HG02852 (cell line): ENCODE results near the gene RPL15.

Experiments used
- ATAC-seq: cut with Tn5 transposase; IDR thresholded peaks from one replicate; pipeline ENCODE4 v1.9.1; 2021; ENCODE audit warnings: mild to moderate bottlenecking, moderate library complexity; ENCODE audit not compliant: unreplicated experiment

Gene RPL15

GRCh38 chr3:23926736-23927135 is 9.8 kb downstream of the RPL15 start:
- no peak for ATAC-seq

- ATAC-seq: no peak
Observed at GRCh38 chr3:23928524-23928923, 11.6 kb downstream of the RPL15 start.

- no peak for ATAC-seq
Observed at GRCh38 chr3:23931597-23931996, 14.7 kb downstream of the RPL15 start.

- no peak for ATAC-seq
Observed at GRCh38 chr3:23932571-23932970, 15.6 kb downstream of the RPL15 start.

- no peak for ATAC-seq
Observed at GRCh38 chr3:23934253-23934652, 17.3 kb downstream of the RPL15 start.

GRCh38 chr3:23937296-23937695 is 20.4 kb downstream of the RPL15 start:
- no peak for ATAC-seq

- no peak for ATAC-seq
Observed at GRCh38 chr3:23938688-23939087, 21.8 kb downstream of the RPL15 start.

GRCh38 chr3:23940775-23941174 is 23.8 kb downstream of the RPL15 start:
- no peak for ATAC-seq

- no peak for ATAC-seq
Observed at GRCh38 chr3:23941440-23941839, 24.5 kb downstream of the RPL15 start.

- no peak for ATAC-seq
Observed at GRCh38 chr3:23942546-23942945, 25.6 kb downstream of the RPL15 start.

- no peak for ATAC-seq
Observed at GRCh38 chr3:23944007-23944783, 27.3 kb downstream of the RPL15 start.

- peak; percentile 58 for ATAC-seq
Observed at GRCh38 chr3:23944861-23945662, 28.1 kb downstream of the RPL15 start, which contains the start of gene NR1D2. TSS of gene NR1D2 (plus strand) at chr3:23945286. CDS start at chr3:23945579, 293 bp downstream.

- no peak for ATAC-seq
Observed at GRCh38 chr3:23945663-23945912, 28.7 kb downstream of the RPL15 start.

GRCh38 chr3:23945913-23946687 is 29.2 kb downstream of the RPL15 start:
- peak; percentile 79 for ATAC-seq

- ATAC-seq: no peak
Observed at GRCh38 chr3:23948761-23949160, 31.8 kb downstream of the RPL15 start.

GRCh38 chr3:23949784-23950183 is 32.9 kb downstream of the RPL15 start:
- ATAC-seq: peak; percentile 11

GRCh38 chr3:23950293-23950692 is 33.4 kb downstream of the RPL15 start:
- no peak for ATAC-seq

- ATAC-seq: peak; percentile 33
Observed at GRCh38 chr3:23952646-23953045, 35.7 kb downstream of the RPL15 start.

GRCh38 chr3:23953523-23953922 is 36.6 kb downstream of the RPL15 start:
- no peak for ATAC-seq

GRCh38 chr3:23954144-23954543 is 37.2 kb downstream of the RPL15 start:
- ATAC-seq: no peak

GRCh38 chr3:23956701-23957100 is 39.8 kb downstream of the RPL15 start:
- ATAC-seq: no peak
